ENCODE results near the gene FOXI3.

FOXI3 gene

GRCh38 chr2:88452565-88452905, at the start of gene FOXI3:
Gene FOXI3, minus strand, starts transcription at chr2:88452693. Its CDS starts 158 bp downstream, at chr2:88452535.
- no peak for DNase-seq

- no peak for DNase-seq
These were observed 48.2 kb upstream of the FOXI3 start for GRCh38 chr2:88500691-88501090.

GRCh38 chr2:88499204-88499603, 46.7 kb upstream of the FOXI3 start:
- no peak for DNase-seq

- no peak for DNase-seq
These were observed 41.0 kb upstream of the FOXI3 start for GRCh38 chr2:88493481-88493880.

- DNase-seq = no peak
These were observed 39.5 kb upstream of the FOXI3 start for GRCh38 chr2:88492002-88492401.

- DNase-seq = no peak
These were observed 36.7 kb upstream of the FOXI3 start for GRCh38 chr2:88489181-88489580.

GRCh38 chr2:88483200-88483599, 30.7 kb upstream of the FOXI3 start:
- no peak for DNase-seq

GRCh38 chr2:88481691-88482336, 29.3 kb upstream of the FOXI3 start:
- no peak for DNase-seq

- DNase-seq = no peak
These were observed 20.3 kb upstream of the FOXI3 start for GRCh38 chr2:88472811-88473210.

GRCh38 chr2:88471083-88471942, 18.8 kb upstream of the FOXI3 start:
- no peak for DNase-seq

- DNase-seq = no peak
These were observed 17.0 kb upstream of the FOXI3 start for GRCh38 chr2:88469202-88470114.

GRCh38 chr2:88464153-88464552, 11.7 kb upstream of the FOXI3 start:
- no peak for DNase-seq

- no peak for DNase-seq
These were observed 6.1 kb upstream of the FOXI3 start for GRCh38 chr2:88458633-88459032.

GRCh38 chr2:88452980-88453582, 588 bp upstream of the FOXI3 start:
- DNase-seq = no peak

- DNase-seq = no peak
These were observed 505 bp downstream of the FOXI3 start for GRCh38 chr2:88451811-88452564.

- no peak for DNase-seq
These were observed 1.3 kb downstream of the FOXI3 start for GRCh38 chr2:88450925-88451810.

GRCh38 chr2:88450186-88450585, 2.3 kb downstream of the FOXI3 start:
- no peak for DNase-seq

- no peak for DNase-seq
These were observed 4.2 kb downstream of the FOXI3 start for GRCh38 chr2:88448248-88448647.

GRCh38 chr2:88443353-88443938, 9.0 kb downstream of the FOXI3 start:
- DNase-seq = no peak

- no peak for DNase-seq
These were observed 10.0 kb downstream of the FOXI3 start for GRCh38 chr2:88442473-88442872.

- no peak for DNase-seq
These were observed 10.4 kb downstream of the FOXI3 start for GRCh38 chr2:88442061-88442460.

Measured in T1000 (cell line).